HFFc6 (cell line): ENCODE data around the gene KIF1B. TPM values are rescaled to one million over a fixed set of nuclear protein-coding genes. Genes with fewer than 3 reads are reported as not detected.
A peak's percentile ranks its signal among the peaks of the same experiment; 100 is the strongest.

ENCODE experiments used
- DNase-seq: peaks from one replicate; pipeline ENCODE4 v3.0.0-alpha.2; 2018
- H3K27ac Mint-ChIP-seq: 2 replicates; pipeline ENCODE4 v1.8.0; 2020; ENCODE audit warnings: mild to moderate bottlenecking, mixed read lengths
- H3K27me3 Mint-ChIP-seq: 2 replicates; pipeline ENCODE4 v1.8.0; 2021; ENCODE audit warnings: mild to moderate bottlenecking, moderate library complexity, mixed read lengths; ENCODE audit not compliant: insufficient read depth
- H3K36me3 Mint-ChIP-seq: 2 replicates; pipeline ENCODE4 v1.8.0; 2021; ENCODE audit warnings: low read depth, mixed read lengths
- H3K4me1 Mint-ChIP-seq: 2 replicates; pipeline ENCODE4 v1.8.0; 2020; ENCODE audit warnings: low read depth, mixed read lengths
- H3K4me3 Mint-ChIP-seq: 2 replicates; pipeline ENCODE4 v1.8.0; 2020; ENCODE audit warnings: mild to moderate bottlenecking, moderate library complexity, mixed read lengths
- H3K9me3 Mint-ChIP-seq: 2 replicates; pipeline ENCODE4 v1.8.0; 2020; ENCODE audit warnings: mild to moderate bottlenecking, mixed read lengths
- total RNA-seq, 6 experiments: library from RNA; stranded (reverse); fragmentation: NEBNext Ultra II Directional; extraction: Animal tissue kit (Norgen Biotek cat#: 25700); gene quantifications; 2 replicates in 1 of 6; 3 replicates in 5 of 6; pipeline ENCODE4 v1.2.3, GENCODE V29; 2021
- TF ChIP-seq, protein P1 (sequence below): fragments of 200-600 bp; sonication (generic); IDR thresholded peaks from 2 replicates; pipeline ENCODE4 v1.5.0; 2021; ENCODE audit warnings: antibody characterized with exemption, mild to moderate bottlenecking

The KIF1B gene
- total RNA-seq, 6 experiments from 2014 or later: 35.2 to 41.6 (median 39.3) TPM

DNA sequence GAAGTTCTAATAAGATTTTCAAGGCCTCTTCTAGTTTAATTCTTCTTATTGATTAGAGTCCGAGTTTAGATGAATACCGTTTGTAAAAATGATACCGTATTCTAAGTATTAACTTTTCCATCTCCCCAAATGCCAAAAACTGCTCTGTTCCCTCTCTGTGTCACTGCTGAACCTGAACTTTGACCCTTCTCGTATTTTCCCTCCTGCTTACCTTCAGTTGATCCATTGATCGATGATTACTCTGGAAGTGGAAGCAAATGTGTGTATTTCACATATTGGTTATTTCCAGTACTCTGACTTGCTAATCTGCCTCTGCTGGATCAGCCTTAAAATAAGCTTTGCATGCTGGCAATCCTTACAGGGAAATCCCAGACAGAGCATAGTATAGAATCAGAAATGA lies 68.5 kb downstream of the KIF1B start:
- peaks cover 31% of the 10 kb centered on the region for H3K36me3 Mint-ChIP-seq
- H3K4me3 Mint-ChIP-seq: no peak overlapping the region
- H3K27ac Mint-ChIP-seq: no peak overlapping the region; the same call in 1 of the 2 replicates
- DNase-seq: no peak
- H3K4me1 Mint-ChIP-seq: peaks cover 43% of the 10 kb centered on the region
- H3K9me3 Mint-ChIP-seq: no peaks in the 10 kb centered on the region
- TF ChIP-seq, protein P1, sequence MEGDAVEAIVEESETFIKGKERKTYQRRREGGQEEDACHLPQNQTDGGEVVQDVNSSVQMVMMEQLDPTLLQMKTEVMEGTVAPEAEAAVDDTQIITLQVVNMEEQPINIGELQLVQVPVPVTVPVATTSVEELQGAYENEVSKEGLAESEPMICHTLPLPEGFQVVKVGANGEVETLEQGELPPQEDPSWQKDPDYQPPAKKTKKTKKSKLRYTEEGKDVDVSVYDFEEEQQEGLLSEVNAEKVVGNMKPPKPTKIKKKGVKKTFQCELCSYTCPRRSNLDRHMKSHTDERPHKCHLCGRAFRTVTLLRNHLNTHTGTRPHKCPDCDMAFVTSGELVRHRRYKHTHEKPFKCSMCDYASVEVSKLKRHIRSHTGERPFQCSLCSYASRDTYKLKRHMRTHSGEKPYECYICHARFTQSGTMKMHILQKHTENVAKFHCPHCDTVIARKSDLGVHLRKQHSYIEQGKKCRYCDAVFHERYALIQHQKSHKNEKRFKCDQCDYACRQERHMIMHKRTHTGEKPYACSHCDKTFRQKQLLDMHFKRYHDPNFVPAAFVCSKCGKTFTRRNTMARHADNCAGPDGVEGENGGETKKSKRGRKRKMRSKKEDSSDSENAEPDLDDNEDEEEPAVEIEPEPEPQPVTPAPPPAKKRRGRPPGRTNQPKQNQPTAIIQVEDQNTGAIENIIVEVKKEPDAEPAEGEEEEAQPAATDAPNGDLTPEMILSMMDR: no peak
- no peaks in the 10 kb centered on the region for H3K27me3 Mint-ChIP-seq

GRCh38 chr1:10280439-10281350 lies 70.3 kb downstream of the KIF1B start:
- Mint-ChIP-seq H3K4me3 (peak overlapping the region; percentile 26), H3K27ac (peak overlapping the region; percentile 85)

GRCh38 chr1:10283318-10283984 lies 73.1 kb downstream of the KIF1B start:
- Mint-ChIP-seq H3K9me3 (no peaks in the 10 kb centered on the region), H3K4me3 (no peak overlapping the region), H3K27ac (peak overlapping the region; percentile 12; the same call in 1 of the 2 replicates), H3K27me3 (peaks cover 2% of the 10 kb centered on the region; the same call in 1 of the 2 replicates), H3K36me3 (peaks cover 32% of the 10 kb centered on the region), H3K4me1 (peaks cover 57% of the 10 kb centered on the region)
- TF ChIP-seq, protein P1: no peak
- DNase-seq: no peak

More at GRCh38 chr1:10280439-10281350, 70.3 kb downstream of the KIF1B start:
- Mint-ChIP-seq H3K9me3 (no peaks in the 10 kb centered on the region), H3K36me3 (peaks cover 32% of the 10 kb centered on the region), H3K27me3 (peaks cover 2% of the 10 kb centered on the region; the same call in 1 of the 2 replicates), H3K4me1 (peaks cover 43% of the 10 kb centered on the region)
- DNase-seq: peak; percentile 61
- TF ChIP-seq, protein P1: no peak

DNA sequence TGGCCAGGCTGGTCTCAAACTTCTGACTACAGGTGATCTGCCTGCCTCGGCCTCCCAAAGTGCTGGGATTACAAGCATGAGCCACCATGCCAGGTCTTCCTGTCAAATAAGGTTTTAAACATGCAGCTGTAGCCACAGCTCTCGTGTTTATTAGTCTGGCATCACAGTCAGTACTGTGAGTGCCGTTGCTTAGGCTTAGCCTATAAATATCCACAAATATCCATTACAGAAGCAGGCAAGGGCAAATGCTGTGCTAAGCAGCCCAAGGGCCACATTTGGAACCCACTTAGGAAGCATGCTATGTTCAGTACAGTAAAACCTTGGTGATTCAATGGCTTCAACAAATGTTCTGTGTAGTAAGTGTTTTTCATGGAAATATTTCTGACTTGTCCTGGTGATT lies 75.9 kb downstream of the KIF1B start:
- peaks cover 2% of the 10 kb centered on the region; the same call in 1 of the 2 replicates for H3K27me3 Mint-ChIP-seq
- no peaks in the 10 kb centered on the region for H3K9me3 Mint-ChIP-seq
- H3K36me3 Mint-ChIP-seq: peaks cover 37% of the 10 kb centered on the region
- TF ChIP-seq, protein P1: no peak
- no peak overlapping the region for H3K4me3 Mint-ChIP-seq
- H3K4me1 Mint-ChIP-seq: peaks cover 31% of the 10 kb centered on the region
- peak overlapping the region; percentile 29; the same call in 1 of the 2 replicates for H3K27ac Mint-ChIP-seq
- no peak for DNase-seq

- no peak for DNase-seq
- Mint-ChIP-seq H3K9me3 (no peaks in the 10 kb centered on the region), H3K27ac (peak overlapping the region; percentile 29), H3K36me3 (peaks cover 38% of the 10 kb centered on the region), H3K4me3 (no peak overlapping the region), H3K27me3 (peaks cover 2% of the 10 kb centered on the region; the same call in 1 of the 2 replicates), H3K4me1 (peaks cover 22% of the 10 kb centered on the region)
- TF ChIP-seq, protein P1: no peak
These were observed 76.8 kb downstream of the KIF1B start for GRCh38 chr1:10287023-10287645.
